Keratinocyte (primary cell): ENCODE measurements around the gene GAS6.

Experiments used
- EZH2 ChIP-seq: IDR thresholded peaks from one replicate; pipeline ENCODE4 v1.6.1; 2012; ENCODE audit warnings: inconsistent platforms, mild to moderate bottlenecking, low read length, moderate library complexity
- TF ChIP-seq, protein P1 (sequence below), 3 experiments: IDR thresholded peaks in 1 of 3; conservative IDR thresholded peaks in 1 of 3; optimal IDR thresholded peaks in 1 of 3; 2 replicates in 2 of 3; 3 replicates in 1 of 3; pipeline versions ENCODE3 to v1.5.1; 2011; ENCODE audit warnings: low read length in 3 of 3, mild to moderate bottlenecking in 3 of 3, moderate library complexity in 2 of 3, control low read depth in 1 of 3, inconsistent platforms in 1 of 3; ENCODE audit not compliant: insufficient read depth in 2 of 3; ENCODE audit errors: extremely low read depth in 1 of 3

DNA sequence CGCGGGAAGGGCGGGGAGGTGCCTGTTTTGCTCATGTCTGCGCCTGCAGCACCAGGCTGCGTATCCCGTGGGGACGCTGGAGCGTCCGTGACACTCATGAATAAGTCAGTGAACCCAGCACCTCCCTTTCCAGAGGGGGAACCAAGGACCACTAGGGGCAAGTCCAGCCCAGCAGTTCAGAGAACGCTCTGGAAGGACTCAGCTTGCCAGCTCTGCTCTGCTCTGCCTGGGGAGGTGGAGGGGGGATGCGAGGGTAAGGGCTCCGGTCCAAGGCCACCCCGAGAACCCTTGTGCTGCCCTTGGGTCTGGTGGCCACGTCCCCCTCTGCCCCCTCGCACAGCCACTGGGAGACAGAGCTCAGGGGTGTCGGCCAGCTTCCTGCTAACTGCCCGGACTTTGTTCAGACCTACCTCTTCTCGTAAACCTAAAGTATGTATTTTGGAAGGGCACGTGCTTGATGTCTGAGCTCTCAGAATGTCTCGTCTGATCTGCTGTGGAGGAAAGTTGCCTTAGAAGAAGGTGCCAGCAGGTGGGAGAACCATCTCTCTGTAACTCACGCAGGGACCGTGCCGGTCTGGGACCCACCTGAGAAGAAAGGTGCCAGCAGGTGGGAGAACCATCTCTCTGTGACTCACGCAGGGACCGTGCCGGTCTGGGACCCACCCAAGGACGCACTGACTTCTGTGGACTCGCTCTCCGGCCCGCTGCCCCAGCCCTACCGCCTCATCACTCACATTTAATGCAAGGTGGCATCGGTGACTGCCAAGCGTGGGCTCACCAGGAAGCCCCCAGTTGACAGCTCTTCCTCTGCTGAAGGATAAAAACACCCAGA is 70.8 kb downstream of the GAS6 start:
- TF ChIP-seq, protein P1, sequence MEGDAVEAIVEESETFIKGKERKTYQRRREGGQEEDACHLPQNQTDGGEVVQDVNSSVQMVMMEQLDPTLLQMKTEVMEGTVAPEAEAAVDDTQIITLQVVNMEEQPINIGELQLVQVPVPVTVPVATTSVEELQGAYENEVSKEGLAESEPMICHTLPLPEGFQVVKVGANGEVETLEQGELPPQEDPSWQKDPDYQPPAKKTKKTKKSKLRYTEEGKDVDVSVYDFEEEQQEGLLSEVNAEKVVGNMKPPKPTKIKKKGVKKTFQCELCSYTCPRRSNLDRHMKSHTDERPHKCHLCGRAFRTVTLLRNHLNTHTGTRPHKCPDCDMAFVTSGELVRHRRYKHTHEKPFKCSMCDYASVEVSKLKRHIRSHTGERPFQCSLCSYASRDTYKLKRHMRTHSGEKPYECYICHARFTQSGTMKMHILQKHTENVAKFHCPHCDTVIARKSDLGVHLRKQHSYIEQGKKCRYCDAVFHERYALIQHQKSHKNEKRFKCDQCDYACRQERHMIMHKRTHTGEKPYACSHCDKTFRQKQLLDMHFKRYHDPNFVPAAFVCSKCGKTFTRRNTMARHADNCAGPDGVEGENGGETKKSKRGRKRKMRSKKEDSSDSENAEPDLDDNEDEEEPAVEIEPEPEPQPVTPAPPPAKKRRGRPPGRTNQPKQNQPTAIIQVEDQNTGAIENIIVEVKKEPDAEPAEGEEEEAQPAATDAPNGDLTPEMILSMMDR (optimal IDR thresholded peaks at IDR 0.05 in 1 of 3, IDR thresholded peaks at IDR 0.05 in 1 of 3, conservative IDR thresholded peaks at IDR 0.05 in 1 of 3; ENCODE audit: extremely low read depth in 1 of 3, insufficient read depth in 2 of 3, low read length in 3 of 3) = no peak
- no peak for TF ChIP-seq EZH2
